K562 (cell line): ENCODE measurements around the gene BCL3. TPM values are rescaled to one million over a fixed set of nuclear protein-coding genes. Genes with fewer than 3 reads are reported as not detected.

Experiments used
- C11orf30 ChIP-seq: fragments of 450-650 bp; IDR thresholded peaks from 2 replicates; pipeline ENCODE4 v1.6.1; 2016; ENCODE audit warnings: low read depth, mild to moderate bottlenecking
- CXXC5 ChIP-seq: fragments of 250-450 bp; sonication (Bioruptor Pico); IDR thresholded peaks from 2 replicates; pipeline ENCODE4 v1.8.0; 2022; ENCODE audit warnings: inconsistent platforms, mild to moderate bottlenecking, moderate library complexity
- MAZ ChIP-seq, 2 experiments: fragments of 450-650 bp in 1 of 2; sonication (generic) in 1 of 2; formaldehyde crosslinking; IDR thresholded peaks in 1 of 2; conservative IDR thresholded peaks in 1 of 2; 2 replicates each; pipeline versions ENCODE4 v1.4.0 to v1.5.0; 2020; ENCODE audit warnings: mild to moderate bottlenecking in 1 of 2, missing genetic modification reagents in 1 of 2
- NRF1 ChIP-seq, 2 experiments: fragments of 450-650 bp; IDR thresholded peaks in 1 of 2; conservative IDR thresholded peaks in 1 of 2; 2 replicates each; pipeline ENCODE4 v1.6.1; 2014; ENCODE audit warnings: mild to moderate bottlenecking in 2 of 2
- SMARCA4 ChIP-seq: fragments of 450-650 bp; IDR thresholded peaks from 2 replicates; pipeline ENCODE4 v1.6.1; 2016
- SOX6 ChIP-seq: fragments of 450-650 bp; IDR thresholded peaks from 2 replicates; pipeline ENCODE4 v1.6.1; 2014; ENCODE audit warnings: mild to moderate bottlenecking
- TAF7 ChIP-seq: fragments of 450-650 bp; IDR thresholded peaks from 2 replicates; pipeline ENCODE4 v1.6.1; 2016; ENCODE audit warnings: missing genetic modification characterization, missing compliant biosample characterization
- polyA plus RNA-seq, 8 experiments: library from polyadenylated mRNA; depleted of rRNA in 4 of 8; stranded (reverse) in 5 of 8; unstranded in 3 of 8; fragments of >200 nt; fragmentation: Nextera tagmentation in 2 of 8; fragmentation: Illumina TruSeq in 1 of 8; extraction: Ambion mirVana in 2 of 8; extraction: Trizol in 1 of 8; gene quantifications; 2 replicates each; pipeline versions ENCODE4 v1.2.1 to v1.2.3, GENCODE V29; 2011 to 2014; ENCODE audit warnings: inconsistent platforms in 1 of 8, missing spikeins in 1 of 8
- total RNA-seq, 7 experiments: library from RNA; depleted of rRNA in 6 of 7; stranded (reverse); fragments of >200 nt in 6 of 7; fragmentation: Illumina TruSeq in 2 of 7; extraction: Trizol in 2 of 7; gene quantifications; 2 replicates each; pipeline versions ENCODE4 v1.2.1 to v1.2.3, GENCODE V29; 2011 to 2021; ENCODE audit warnings: low replicate concordance in 1 of 7
- TF ChIP-seq, protein P1 (sequence below): sonication (generic); formaldehyde crosslinking; IDR thresholded peaks from 2 replicates; pipeline ENCODE4 v1.8.1; 2023; ENCODE audit warnings: mild to moderate bottlenecking, missing genetic modification reagents
- TF ChIP-seq, protein P2 (sequence below): fragments of 450-650 bp; formaldehyde crosslinking; IDR thresholded peaks from 2 replicates; pipeline ENCODE4 v1.4.0; 2020; ENCODE audit warnings: mild to moderate bottlenecking, mixed read lengths

The BCL3 gene
- total and polyA plus RNA-seq, 9 of the 15 experiments (the other 6 are each of a cell fraction or from before 2014, with no cell fraction given) = 0.03 to 2.4 (median 0.50) TPM; not detected in 1

DNA sequence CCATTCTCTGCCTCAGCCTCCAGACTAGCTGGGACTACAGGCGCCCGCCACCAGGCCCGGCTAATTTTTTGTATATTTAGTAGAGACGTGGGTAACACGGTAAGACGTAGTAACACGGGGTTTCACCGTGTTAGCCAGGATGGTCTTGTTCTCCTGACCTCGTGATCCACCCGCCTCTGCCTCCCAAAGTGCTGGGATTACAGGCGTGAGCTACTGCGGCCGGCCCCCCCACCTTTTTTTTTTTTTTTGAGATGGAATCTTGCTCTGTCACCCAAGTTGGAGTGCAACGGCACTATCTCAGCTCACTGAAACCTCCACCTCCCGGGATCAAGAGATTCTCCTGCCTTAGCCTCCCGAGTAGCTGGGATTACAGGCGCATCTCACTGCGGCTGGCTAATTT, 23.6 kb downstream of the BCL3 start (continued):
- TF ChIP-seq, protein P1, sequence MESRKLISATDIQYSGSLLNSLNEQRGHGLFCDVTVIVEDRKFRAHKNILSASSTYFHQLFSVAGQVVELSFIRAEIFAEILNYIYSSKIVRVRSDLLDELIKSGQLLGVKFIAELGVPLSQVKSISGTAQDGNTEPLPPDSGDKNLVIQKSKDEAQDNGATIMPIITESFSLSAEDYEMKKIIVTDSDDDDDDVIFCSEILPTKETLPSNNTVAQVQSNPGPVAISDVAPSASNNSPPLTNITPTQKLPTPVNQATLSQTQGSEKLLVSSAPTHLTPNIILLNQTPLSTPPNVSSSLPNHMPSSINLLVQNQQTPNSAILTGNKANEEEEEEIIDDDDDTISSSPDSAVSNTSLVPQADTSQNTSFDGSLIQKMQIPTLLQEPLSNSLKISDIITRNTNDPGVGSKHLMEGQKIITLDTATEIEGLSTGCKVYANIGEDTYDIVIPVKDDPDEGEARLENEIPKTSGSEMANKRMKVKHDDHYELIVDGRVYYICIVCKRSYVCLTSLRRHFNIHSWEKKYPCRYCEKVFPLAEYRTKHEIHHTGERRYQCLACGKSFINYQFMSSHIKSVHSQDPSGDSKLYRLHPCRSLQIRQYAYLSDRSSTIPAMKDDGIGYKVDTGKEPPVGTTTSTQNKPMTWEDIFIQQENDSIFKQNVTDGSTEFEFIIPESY (CRISPR knock-in tag) = 0 out of 2 replicates have a peak, but pooled peaks have one; percentile 32
- TF ChIP-seq TAF7 (tag) = 0 out of 2 replicates have a peak, but pooled peaks have one; percentile 24
- 0 out of 4 replicates have a peak, but pooled peaks of 1 of the 2 experiments have one; percentile 14 for TF ChIP-seq NRF1 (conservative IDR thresholded peaks at IDR 0.05 in 1 of 2, IDR thresholded peaks at IDR 0.05 in 1 of 2)
- peak; percentile 59 for TF ChIP-seq CXXC5 (CRISPR knock-in tag)
- 0 out of 2 replicates have a peak, but pooled peaks have one; percentile 18 for TF ChIP-seq SOX6
- TF ChIP-seq SMARCA4 = peak; percentile 51; the same call in 1 of the 2 replicates
- TF ChIP-seq, protein P2, sequence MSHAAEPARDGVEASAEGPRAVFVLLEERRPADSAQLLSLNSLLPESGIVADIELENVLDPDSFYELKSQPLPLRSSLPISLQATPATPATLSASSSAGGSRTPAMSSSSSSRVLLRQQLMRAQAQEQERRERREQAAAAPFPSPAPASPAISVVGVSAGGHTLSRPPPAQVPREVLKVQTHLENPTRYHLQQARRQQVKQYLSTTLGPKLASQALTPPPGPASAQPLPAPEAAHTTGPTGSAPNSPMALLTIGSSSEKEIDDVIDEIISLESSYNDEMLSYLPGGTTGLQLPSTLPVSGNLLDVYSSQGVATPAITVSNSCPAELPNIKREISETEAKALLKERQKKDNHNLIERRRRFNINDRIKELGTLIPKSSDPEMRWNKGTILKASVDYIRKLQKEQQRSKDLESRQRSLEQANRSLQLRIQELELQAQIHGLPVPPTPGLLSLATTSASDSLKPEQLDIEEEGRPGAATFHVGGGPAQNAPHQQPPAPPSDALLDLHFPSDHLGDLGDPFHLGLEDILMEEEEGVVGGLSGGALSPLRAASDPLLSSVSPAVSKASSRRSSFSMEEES = peak; percentile 20; the same call in 1 of the 2 replicates
- peak; percentile 66; the same call in 1 of the 2 replicates for TF ChIP-seq C11orf30
- peak in 1 of 2 experiments; percentile 31; a peak in 1 of 4 replicates for TF ChIP-seq MAZ (CRISPR knock-in tag; conservative IDR thresholded peaks at IDR 0.05 in 1 of 2, IDR thresholded peaks at IDR 0.05 in 1 of 2)
